H1 (cell line): ENCODE results near the gene PPP1R14B. TPM values are rescaled to one million over a fixed set of nuclear protein-coding genes. Genes with fewer than 3 reads are reported as not detected.

Experiments used
- CTCF ChIA-PET: fragments of 300-600 bp; sonication (Branson Sonifier 250); formaldehyde crosslinking; loops from one replicate; lab custom pipeline; 2021; ENCODE audit not compliant: partially characterized antibody; lab: Charles Lee
- POLR2A ChIA-PET: fragments of 300-600 bp; sonication (Branson Sonifier 250); formaldehyde crosslinking; loops from one replicate; lab custom pipeline; 2021; ENCODE audit warnings: inconsistent platforms; ENCODE audit not compliant: partially characterized antibody; lab: Charles Lee
- DNase-seq, 2 experiments: peaks; one replicate each; pipeline versions ENCODE4 v3.0.0 to v3.0.0-alpha.2; 2010 to 2022; ENCODE audit warnings: low spot score in 2 of 2, low read depth in 1 of 2, mixed read lengths in 1 of 2
- FAIRE-seq: peaks from 2 replicates; lab custom pipeline; 2011; peaks lifted over from hg19 to GRCh38; lab: Jason Lieb, UNC
- H2AFZ ChIP-seq: 2 replicates; pipeline ENCODE4 v1.8.1; 2012; ENCODE audit warnings: low read length, inconsistent platforms
- H2AK5ac ChIP-seq: 2 replicates; pipeline ENCODE4 v1.6.1; 2013; ENCODE audit warnings: low read depth, low read length
- H2BK120ac ChIP-seq: replicated peaks from 2 replicates; pipeline ENCODE3; 2013; ENCODE audit warnings: low read depth, low read length, inconsistent platforms
- H2BK12ac ChIP-seq: 2 replicates; pipeline ENCODE4 v1.6.1; 2013; ENCODE audit warnings: low read depth, low read length
- H2BK15ac ChIP-seq: 2 replicates; pipeline ENCODE4 v1.6.1; 2013; ENCODE audit warnings: low read length
- H2BK20ac ChIP-seq: 2 replicates; pipeline ENCODE4 v1.6.1; 2013; ENCODE audit warnings: low read length
- H2BK5ac ChIP-seq: 2 replicates; pipeline ENCODE4 v1.6.1; 2013; ENCODE audit warnings: low read depth, low read length
- H3K14ac ChIP-seq: 2 replicates; pipeline ENCODE4 v1.6.1; 2013; ENCODE audit warnings: inconsistent platforms; ENCODE audit not compliant: insufficient read length
- H3K18ac ChIP-seq: 2 replicates; pipeline ENCODE4 v1.6.1; 2013; ENCODE audit warnings: low read length; ENCODE audit errors: extremely low read depth
- H3K23ac ChIP-seq: 2 replicates; pipeline ENCODE4 v1.6.1; 2013; ENCODE audit warnings: inconsistent platforms; ENCODE audit not compliant: insufficient read length
- H3K23me2 ChIP-seq: 2 replicates; pipeline ENCODE4 v1.6.1; 2013; ENCODE audit warnings: low read depth, low read length
- H3K27ac ChIP-seq: 2 replicates; pipeline ENCODE4 v1.6.1; 2011; ENCODE audit warnings: low read depth, low read length, inconsistent platforms
- H3K27me3 ChIP-seq, 4 experiments: replicated peaks in 1 of 4; 1 replicate in 1 of 4; 2 replicates in 3 of 4; pipeline versions ENCODE4 v1.6.1 to v1.8.1; 2011 to 2013; ENCODE audit warnings: low read length in 3 of 4, mild to moderate bottlenecking in 3 of 4, inconsistent platforms in 2 of 4, mixed read lengths in 2 of 4, moderate library complexity in 1 of 4; ENCODE audit not compliant: control insufficient read depth in 3 of 4, insufficient read depth in 3 of 4; ENCODE audit errors: extremely low read depth in 1 of 4
- H3K36me3 ChIP-seq, 4 experiments: 2 replicates each; pipeline versions ENCODE4 v1.6.1 to v1.8.1; 2011 to 2013; ENCODE audit warnings: mild to moderate bottlenecking in 4 of 4, low read length in 3 of 4, moderate library complexity in 2 of 4, control low read depth in 1 of 4, inconsistent platforms in 1 of 4; ENCODE audit not compliant: insufficient read depth in 4 of 4, control insufficient read depth in 2 of 4
- H3K4ac ChIP-seq: replicated peaks from 2 replicates; pipeline ENCODE3; 2013; ENCODE audit warnings: low read length, low read depth, mixed read lengths, inconsistent platforms; ENCODE audit not compliant: insufficient read length
- H3K4me1 ChIP-seq, 4 experiments: replicated peaks in 1 of 4; 1 replicate in 1 of 4; 2 replicates in 3 of 4; pipeline versions ENCODE4 v1.6.1 to v1.8.1; 2011 to 2013; ENCODE audit warnings: low read length in 3 of 4, inconsistent platforms in 2 of 4, mixed read lengths in 1 of 4; ENCODE audit not compliant: insufficient read depth in 4 of 4, control insufficient read depth in 3 of 4
- H3K4me2 ChIP-seq, 2 experiments: 2 replicates each; pipeline versions ENCODE4 v1.6.1 to v1.8.1; 2011 to 2013; ENCODE audit warnings: low read depth in 2 of 2, low read length in 2 of 2, control low read depth in 1 of 2, inconsistent platforms in 1 of 2, mild to moderate bottlenecking in 1 of 2; ENCODE audit not compliant: insufficient read depth in 1 of 2
- H3K4me3 ChIP-seq, 4 experiments: fragments of 200-600, 300-600 bp in 1 of 4; sonication (generic), shearing (Covaris generic), sonication (Bioruptor Twin) in 1 of 4; 2 replicates each; pipeline versions ENCODE4 v1.5.1 to v1.8.1; 2011 to 2016; ENCODE audit warnings: low read length in 4 of 4, low read depth in 3 of 4, control low read depth in 2 of 4, inconsistent platforms in 2 of 4, mild to moderate bottlenecking in 2 of 4, mixed read lengths in 1 of 4, moderate library complexity in 1 of 4; ENCODE audit not compliant: insufficient read depth in 2 of 4; ENCODE audit errors: extremely low read depth in 1 of 4
- H3K56ac ChIP-seq: replicated peaks from 2 replicates; pipeline ENCODE3; 2013; ENCODE audit warnings: low read depth, mild to moderate bottlenecking, mixed read lengths, low read length, inconsistent platforms; ENCODE audit not compliant: insufficient read length
- H3K79me1 ChIP-seq: 2 replicates; pipeline ENCODE4 v1.6.1; 2013; ENCODE audit warnings: low read depth, low read length, control low read depth
- H3K79me2 ChIP-seq, 2 experiments: 2 replicates each; pipeline versions ENCODE4 v1.6.1 to v1.8.1; 2012 to 2013; ENCODE audit warnings: low read length in 2 of 2, mild to moderate bottlenecking in 2 of 2, inconsistent platforms in 1 of 2; ENCODE audit not compliant: insufficient read depth in 2 of 2, control insufficient read depth in 1 of 2
- H3K9ac ChIP-seq, 4 experiments: replicated peaks in 1 of 4; 1 replicate in 1 of 4; 2 replicates in 3 of 4; pipeline versions ENCODE4 v1.6.1 to v1.8.1; 2011 to 2013; ENCODE audit warnings: low read depth in 3 of 4, low read length in 3 of 4, control low read depth in 2 of 4, mild to moderate bottlenecking in 2 of 4, moderate library complexity in 2 of 4, inconsistent platforms in 1 of 4; ENCODE audit errors: extremely low read depth in 1 of 4
- H3K9me3 ChIP-seq, 2 experiments: 2 replicates each; pipeline versions ENCODE4 v1.6.1 to v1.8.1; 2012 to 2013; ENCODE audit warnings: mild to moderate bottlenecking in 2 of 2, moderate library complexity in 2 of 2, control low read depth in 1 of 2, inconsistent platforms in 1 of 2, low read depth in 1 of 2, low read length in 1 of 2, mixed read lengths in 1 of 2; ENCODE audit not compliant: insufficient read depth in 2 of 2
- H4K20me1 ChIP-seq, 2 experiments: replicated peaks in 1 of 2; 2 replicates each; pipeline versions ENCODE3 to v1.8.1; 2011 to 2013; ENCODE audit warnings: inconsistent platforms in 2 of 2, low read length in 2 of 2, mild to moderate bottlenecking in 1 of 2; ENCODE audit not compliant: insufficient read depth in 2 of 2, control insufficient read depth in 1 of 2
- H4K5ac ChIP-seq: 2 replicates; pipeline ENCODE4 v1.6.1; 2013; ENCODE audit warnings: low read length, low read depth, mixed read lengths, inconsistent platforms; ENCODE audit not compliant: insufficient read length
- H4K8ac ChIP-seq: 2 replicates; pipeline ENCODE4 v1.8.0; 2013; ENCODE audit warnings: mild to moderate bottlenecking, moderate library complexity, low read length, inconsistent platforms; ENCODE audit not compliant: insufficient read depth; ENCODE audit errors: extremely low read depth
- H4K91ac ChIP-seq: replicated peaks from 2 replicates; pipeline ENCODE3; 2013; ENCODE audit warnings: low read length, mixed read lengths, inconsistent platforms; ENCODE audit not compliant: insufficient read length
- MAFK ChIP-seq: IDR thresholded peaks from 2 replicates; pipeline ENCODE4 v1.6.1; 2012; ENCODE audit warnings: low read depth, mild to moderate bottlenecking, improper control_type of control experiment, low read length
- NANOG ChIP-seq: IDR thresholded peaks from 2 replicates; pipeline ENCODE4 v1.6.1; 2011; ENCODE audit warnings: low read length, low read depth, mild to moderate bottlenecking, inconsistent platforms; ENCODE audit not compliant: insufficient read depth, poor library complexity, severe bottlenecking
- PHF8 ChIP-seq: fragments of 200-600 bp; sonication (generic); conservative IDR thresholded peaks from 2 replicates; pipeline ENCODE4 v1.7.1; 2012; ENCODE audit warnings: low read depth, mild to moderate bottlenecking, inconsistent platforms, low read length, moderate library complexity
- SIX5 ChIP-seq: IDR thresholded peaks from 2 replicates; pipeline ENCODE4 v1.6.1; 2011; ENCODE audit warnings: mild to moderate bottlenecking, low read depth, low read length
- TAF7 ChIP-seq: optimal IDR thresholded peaks from 2 replicates; pipeline ENCODE3; 2011; ENCODE audit warnings: low read depth, mild to moderate bottlenecking, inconsistent platforms, low read length, moderate library complexity, borderline replicate concordance
- WGBS, 2 experiments: shearing (Covaris generic) in 1 of 2; methylation state at CpG; one replicate each; pipeline versions ENCODE4 v1.1.6 to v1.1.7; 2013 to 2015; ENCODE audit warnings: low lambda C conversion rate in 2 of 2, mixed read lengths in 2 of 2, inconsistent platforms in 1 of 2, low coverage in 1 of 2, missing lambda C conversion rate in 1 of 2; ENCODE audit not compliant: insufficient replicate concordance in 2 of 2, insufficient coverage in 1 of 2, insufficient read length in 1 of 2; ENCODE audit errors: extremely low coverage in 1 of 2, missing lambda C conversion rate in 1 of 2; 5-methylcytosine and 5-hydroxymethylcytosine counted together
- polyA plus RNA-seq, 7 experiments: library from polyadenylated mRNA; depleted of rRNA in 3 of 7; stranded (reverse) in 5 of 7; unstranded in 2 of 7; fragments of >200 nt in 5 of 7; fragments of 200-250 nt in 2 of 7; gene quantifications; 1 replicate in 5 of 7; 2 replicates in 1 of 7; 4 replicates in 1 of 7; pipeline versions ENCODE4 v1.2.1 to v1.2.3, GENCODE V29; 2011 to 2013; ENCODE audit warnings: missing spikeins in 2 of 7, mixed read lengths in 2 of 7
- total RNA-seq: library from RNA; stranded (reverse); fragmentation: NEBNext Ultra II Directional; extraction: Animal tissue kit (Norgen Biotek cat#: 25700); gene quantifications from 2 replicates; pipeline ENCODE4 v1.2.1, GENCODE V29; 2021

Gene PPP1R14B
- total and polyA plus RNA-seq, 2 of the 8 experiments (the other 6 are each of a cell fraction or from before 2014, with no cell fraction given) = 265 to 419 TPM

DNA sequence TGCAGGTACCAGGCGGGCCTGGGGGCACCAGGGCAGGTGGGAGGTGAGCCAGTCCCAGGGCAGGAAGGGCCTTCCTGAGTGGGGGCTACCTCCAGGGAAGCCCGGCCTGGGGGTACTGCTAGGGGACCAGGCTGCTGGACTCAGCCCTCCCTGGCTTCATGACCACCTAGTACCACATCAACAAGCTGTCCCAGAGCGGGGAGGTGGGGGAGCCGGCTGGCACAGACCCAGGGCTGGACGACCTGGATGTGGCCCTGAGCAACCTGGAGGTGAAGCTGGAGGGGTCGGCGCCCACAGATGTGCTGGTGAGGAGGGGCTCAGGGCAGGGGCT is 27.4 kb downstream of the PPP1R14B start:
- FAIRE-seq (no peak), DNase-seq (no peak)
- H3K23ac ChIP-seq = no peak overlapping the region
- no peak overlapping the region for H3K14ac ChIP-seq
- H3K23me2 ChIP-seq = no peaks in the 10 kb centered on the region
- H2BK120ac ChIP-seq = no peak overlapping the region
- 90% methylated on average over 7 of the region's 7 CpGs; no CpG with 5 or more reads in 1 of the 2 experiments for WGBS, 2 experiments
- H3K79me2 ChIP-seq = no peaks in the 10 kb centered on the region
- no peak overlapping the region for H3K27ac ChIP-seq
- no peak overlapping the region for H3K9ac ChIP-seq
- CTCF ChIA-PET = interaction anchor here (1.1 to 2.8 kb wide), 5 partner anchors 8 to 57 kb away, joined by 3 to 19 read pairs (median 4); partner anchors contain the start of gene FERMT3
- POLR2A ChIA-PET = interaction anchor here (1.0 to 14.1 kb wide), 8 partner anchors 11 to 50 kb away, joined by 3 to 253 read pairs (median 4); partner anchors contain the start of genes FERMT3, PLCB3, STIP1 and VEGFB
- H2BK12ac ChIP-seq = no peak overlapping the region
- no peak overlapping the region for H4K8ac ChIP-seq
- H4K91ac ChIP-seq = no peak overlapping the region
- H3K18ac ChIP-seq = no peak overlapping the region
- no peak overlapping the region for H2AFZ ChIP-seq
- H3K4me1 ChIP-seq = no peaks in the 10 kb centered on the region
- H3K56ac ChIP-seq = no peak overlapping the region
- H3K27me3 ChIP-seq = no peaks in the 10 kb centered on the region
- H3K4me2 ChIP-seq = no peak overlapping the region
- H3K4me3 ChIP-seq = no peak overlapping the region
- H3K79me1 ChIP-seq = no peaks in the 10 kb centered on the region
- no peak overlapping the region for H3K4ac ChIP-seq
- peaks cover 0 to 9% (median 5%) of the 10 kb centered on the region in 4 experiments; a peak in 5 of 8 replicates for H3K36me3 ChIP-seq
- H3K9me3 ChIP-seq = no peaks in the 10 kb centered on the region
- no peak overlapping the region for H2BK20ac ChIP-seq
- no peak overlapping the region for H2AK5ac ChIP-seq
- no peak overlapping the region for H4K5ac ChIP-seq
- no peak overlapping the region for H2BK5ac ChIP-seq
- peaks cover 2 to 11% of the 10 kb centered on the region in 2 experiments for H4K20me1 ChIP-seq
- no peak overlapping the region for H2BK15ac ChIP-seq
- no peak for TF ChIP-seq NANOG
- TF ChIP-seq PHF8 = no peak
- no peak for TF ChIP-seq MAFK
- TF ChIP-seq SIX5 = no peak
- no peak for TF ChIP-seq TAF7
